Ishikawa (cell line): Measurements from ENCODE around the gene CADM2.

Source experiments
- CEBPB ChIP-seq: IDR thresholded peaks from 2 replicates; pipeline ENCODE4 v1.6.1; 2012
- CREB1 ChIP-seq: IDR thresholded peaks from 2 replicates; pipeline ENCODE4 v1.6.1; 2012; ENCODE audit warnings: low read depth
- EGR1 ChIP-seq: IDR thresholded peaks from 2 replicates; pipeline ENCODE4 v1.6.1; 2012
- EP300 ChIP-seq: IDR thresholded peaks from 2 replicates; pipeline ENCODE4 v1.6.1; 2012; ENCODE audit warnings: borderline replicate concordance
- FOXM1 ChIP-seq: IDR thresholded peaks from 2 replicates; pipeline ENCODE4 v1.6.1; 2012; ENCODE audit warnings: low read depth, borderline replicate concordance
- NFIC ChIP-seq: IDR thresholded peaks from 2 replicates; pipeline ENCODE4 v1.6.1; 2012
- RAD21 ChIP-seq: IDR thresholded peaks from 2 replicates; pipeline ENCODE4 v1.6.1; 2012; ENCODE audit warnings: low read depth
- TAF1 ChIP-seq: IDR thresholded peaks from 2 replicates; pipeline ENCODE4 v1.6.1; 2012; ENCODE audit warnings: low read depth, mild to moderate bottlenecking
- TCF12 ChIP-seq: IDR thresholded peaks from 2 replicates; pipeline ENCODE4 v1.6.1; 2012; ENCODE audit warnings: low read depth
- TEAD4 ChIP-seq: IDR thresholded peaks from 2 replicates; pipeline ENCODE4 v1.6.1; 2012
- YY1 ChIP-seq: IDR thresholded peaks from 2 replicates; pipeline ENCODE4 v1.6.1; 2012; ENCODE audit warnings: low read depth
- ZBTB7A ChIP-seq: IDR thresholded peaks from 2 replicates; pipeline ENCODE4 v1.6.1; 2012; ENCODE audit warnings: low read depth
- TF ChIP-seq, protein P1 (sequence below): IDR thresholded peaks from 2 replicates; pipeline ENCODE4 v1.6.1; 2012; ENCODE audit warnings: low read depth, mild to moderate bottlenecking
- TF ChIP-seq, protein P2 (sequence below): IDR thresholded peaks from 2 replicates; pipeline ENCODE4 v1.6.1; 2012
- TF ChIP-seq, protein P3 (sequence below): IDR thresholded peaks from 2 replicates; pipeline ENCODE4 v1.6.1; 2012

CADM2 gene

GRCh38 chr3:85567071-85567676 lies 608.4 kb downstream of the CADM2 start:
- TF ChIP-seq TCF12 (no peak), RAD21 (peak; percentile 61)

DNA sequence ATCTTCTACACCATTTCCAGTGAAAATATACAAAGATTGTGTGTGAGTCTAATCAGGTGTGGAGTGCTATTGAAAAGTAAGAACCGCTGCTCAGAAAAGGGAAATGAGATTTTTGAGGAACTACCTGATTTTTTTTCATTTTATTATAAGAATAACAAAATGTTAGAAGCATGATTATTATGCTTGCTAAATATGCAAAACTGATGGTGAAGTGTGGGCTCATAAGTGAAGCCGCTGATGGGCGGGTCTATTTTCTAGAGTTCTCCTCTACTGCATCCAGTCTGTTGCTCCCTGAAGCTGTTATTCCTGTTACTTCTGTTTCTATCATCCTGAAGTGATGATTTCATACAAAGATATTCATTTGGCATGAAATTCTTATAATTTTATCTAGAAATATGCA lies 612.0 kb downstream of the CADM2 start:
- TF ChIP-seq EGR1 (no peak), NFIC (no peak), TAF1 (no peak), TCF12 (no peak), CEBPB (no peak), ZBTB7A (no peak), EP300 (no peak), TEAD4 (no peak), RAD21 (no peak), CREB1 (no peak), YY1 (no peak), FOXM1 (no peak)
- TF ChIP-seq, protein P1, sequence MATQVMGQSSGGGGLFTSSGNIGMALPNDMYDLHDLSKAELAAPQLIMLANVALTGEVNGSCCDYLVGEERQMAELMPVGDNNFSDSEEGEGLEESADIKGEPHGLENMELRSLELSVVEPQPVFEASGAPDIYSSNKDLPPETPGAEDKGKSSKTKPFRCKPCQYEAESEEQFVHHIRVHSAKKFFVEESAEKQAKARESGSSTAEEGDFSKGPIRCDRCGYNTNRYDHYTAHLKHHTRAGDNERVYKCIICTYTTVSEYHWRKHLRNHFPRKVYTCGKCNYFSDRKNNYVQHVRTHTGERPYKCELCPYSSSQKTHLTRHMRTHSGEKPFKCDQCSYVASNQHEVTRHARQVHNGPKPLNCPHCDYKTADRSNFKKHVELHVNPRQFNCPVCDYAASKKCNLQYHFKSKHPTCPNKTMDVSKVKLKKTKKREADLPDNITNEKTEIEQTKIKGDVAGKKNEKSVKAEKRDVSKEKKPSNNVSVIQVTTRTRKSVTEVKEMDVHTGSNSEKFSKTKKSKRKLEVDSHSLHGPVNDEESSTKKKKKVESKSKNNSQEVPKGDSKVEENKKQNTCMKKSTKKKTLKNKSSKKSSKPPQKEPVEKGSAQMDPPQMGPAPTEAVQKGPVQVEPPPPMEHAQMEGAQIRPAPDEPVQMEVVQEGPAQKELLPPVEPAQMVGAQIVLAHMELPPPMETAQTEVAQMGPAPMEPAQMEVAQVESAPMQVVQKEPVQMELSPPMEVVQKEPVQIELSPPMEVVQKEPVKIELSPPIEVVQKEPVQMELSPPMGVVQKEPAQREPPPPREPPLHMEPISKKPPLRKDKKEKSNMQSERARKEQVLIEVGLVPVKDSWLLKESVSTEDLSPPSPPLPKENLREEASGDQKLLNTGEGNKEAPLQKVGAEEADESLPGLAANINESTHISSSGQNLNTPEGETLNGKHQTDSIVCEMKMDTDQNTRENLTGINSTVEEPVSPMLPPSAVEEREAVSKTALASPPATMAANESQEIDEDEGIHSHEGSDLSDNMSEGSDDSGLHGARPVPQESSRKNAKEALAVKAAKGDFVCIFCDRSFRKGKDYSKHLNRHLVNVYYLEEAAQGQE: no peak
- TF ChIP-seq, protein P2, sequence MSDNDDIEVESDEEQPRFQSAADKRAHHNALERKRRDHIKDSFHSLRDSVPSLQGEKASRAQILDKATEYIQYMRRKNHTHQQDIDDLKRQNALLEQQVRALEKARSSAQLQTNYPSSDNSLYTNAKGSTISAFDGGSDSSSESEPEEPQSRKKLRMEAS: no peak
- TF ChIP-seq, protein P3, sequence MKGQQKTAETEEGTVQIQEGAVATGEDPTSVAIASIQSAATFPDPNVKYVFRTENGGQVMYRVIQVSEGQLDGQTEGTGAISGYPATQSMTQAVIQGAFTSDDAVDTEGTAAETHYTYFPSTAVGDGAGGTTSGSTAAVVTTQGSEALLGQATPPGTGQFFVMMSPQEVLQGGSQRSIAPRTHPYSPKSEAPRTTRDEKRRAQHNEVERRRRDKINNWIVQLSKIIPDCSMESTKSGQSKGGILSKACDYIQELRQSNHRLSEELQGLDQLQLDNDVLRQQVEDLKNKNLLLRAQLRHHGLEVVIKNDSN: no peak

DNA sequence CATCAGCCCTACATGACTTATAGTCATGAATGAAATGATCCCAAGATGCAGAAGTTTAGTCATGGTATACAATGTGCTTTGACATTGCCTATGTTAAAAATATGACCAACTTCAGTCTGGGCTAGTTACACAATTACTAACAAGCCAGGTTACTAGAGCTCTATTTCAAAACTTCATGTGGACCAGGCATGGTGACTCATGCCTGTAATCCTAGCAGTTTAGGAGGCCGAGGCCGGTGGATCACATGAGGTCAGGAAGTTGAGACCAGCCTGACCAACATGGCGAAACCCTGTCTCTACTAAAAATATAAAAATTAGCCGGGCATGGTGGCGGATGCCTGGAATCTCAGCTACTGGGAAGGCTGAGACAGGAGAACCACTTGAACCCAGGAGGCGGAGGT lies 613.0 kb downstream of the CADM2 start:
- TF ChIP-seq CREB1 (no peak), YY1 (no peak), CEBPB (no peak)
- TF ChIP-seq, protein P2: no peak

DNA sequence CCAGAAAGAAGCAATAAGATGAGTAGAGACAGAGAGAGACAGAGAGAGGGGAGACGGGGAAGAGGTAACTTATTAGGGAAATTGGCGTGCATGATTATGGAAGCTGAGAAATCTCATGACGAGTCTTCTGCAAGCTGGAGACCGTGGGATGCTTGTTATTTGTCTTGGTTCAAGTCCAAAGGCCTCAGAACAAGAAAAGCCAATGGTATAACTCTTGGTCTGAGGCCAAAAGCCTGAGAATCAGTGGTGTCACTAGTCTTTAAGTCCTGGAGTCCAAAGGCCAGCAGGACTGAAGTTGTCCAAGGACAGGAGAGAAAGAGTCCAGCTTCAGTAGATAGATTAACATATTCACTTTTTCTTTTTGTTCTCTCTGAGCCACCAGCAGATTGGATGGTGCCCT lies 613.6 kb downstream of the CADM2 start:
- TF ChIP-seq CEBPB: no peak
- no peak for TF ChIP-seq TAF1
- no peak for TF ChIP-seq ZBTB7A
- TF ChIP-seq EP300: no peak
- TF ChIP-seq, protein P3: no peak
- no peak for TF ChIP-seq FOXM1
- TF ChIP-seq NFIC: no peak
- no peak for TF ChIP-seq RAD21

DNA sequence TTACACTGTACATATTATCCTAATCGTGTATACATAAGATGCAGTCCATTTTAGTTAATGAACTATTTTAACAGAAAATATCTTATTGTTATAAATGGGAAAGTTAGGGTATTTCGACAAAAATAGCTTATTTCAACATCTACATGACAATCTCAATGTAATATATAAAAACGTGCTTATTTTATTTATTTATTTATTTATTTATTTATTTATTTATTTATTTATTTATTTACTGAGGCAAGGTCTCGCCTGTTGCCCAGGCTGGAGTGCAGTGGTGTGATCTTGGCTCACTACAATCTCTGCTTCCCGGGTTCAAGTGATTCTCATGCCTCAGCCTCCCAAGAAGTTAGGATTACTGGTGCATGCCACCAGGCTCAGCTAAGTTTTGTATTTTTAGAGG lies 614.2 kb downstream of the CADM2 start:
- no peak for TF ChIP-seq EGR1
- TF ChIP-seq, protein P1: no peak
- no peak for TF ChIP-seq RAD21
- TF ChIP-seq ZBTB7A: no peak
- TF ChIP-seq NFIC: no peak

DNA sequence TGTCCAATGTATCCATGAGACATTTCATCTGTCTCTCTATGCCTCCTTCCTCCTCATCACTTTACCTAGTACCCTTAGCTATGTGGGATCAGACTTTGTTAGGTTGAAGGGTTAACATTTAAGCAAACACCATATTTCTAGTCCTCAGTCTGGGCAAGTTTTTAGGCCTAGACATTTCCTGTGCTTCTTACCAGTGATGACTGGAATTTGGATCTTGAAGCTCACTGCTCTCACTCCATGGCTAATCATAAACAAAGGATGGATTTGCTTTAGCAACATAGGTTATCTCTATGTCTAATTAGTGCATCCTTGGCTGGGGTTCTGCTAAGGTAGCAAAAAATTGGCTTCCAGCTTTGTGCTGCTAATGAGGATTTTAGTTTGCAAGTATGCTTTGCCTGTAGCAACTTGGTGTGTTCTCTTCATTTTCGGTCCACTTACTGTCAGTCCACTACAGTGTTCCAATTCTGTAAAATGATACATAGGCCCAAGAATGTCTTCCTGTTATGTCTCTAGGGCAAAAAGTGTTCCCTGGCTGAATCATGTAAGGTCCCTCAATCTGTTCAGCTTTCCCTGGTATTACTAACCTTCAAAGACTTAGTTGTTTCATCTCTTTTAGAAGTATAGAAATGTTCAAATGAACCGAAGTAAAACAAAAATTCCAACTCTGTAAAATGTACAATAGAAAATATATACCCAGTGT lies 615.4 kb downstream of the CADM2 start:
- no peak for TF ChIP-seq TCF12
- TF ChIP-seq, protein P3: no peak
- TF ChIP-seq YY1: no peak
- TF ChIP-seq TEAD4: no peak
- no peak for TF ChIP-seq NFIC
- no peak for TF ChIP-seq CEBPB
- no peak for TF ChIP-seq EGR1
- TF ChIP-seq, protein P2: no peak
- TF ChIP-seq, protein P1: no peak
- TF ChIP-seq EP300: no peak
- TF ChIP-seq TAF1: no peak
- no peak for TF ChIP-seq FOXM1
- TF ChIP-seq ZBTB7A: no peak
- TF ChIP-seq CREB1: no peak
- TF ChIP-seq RAD21: no peak
